ENCODE results near the gene C6orf62.
"Not testable (repeated sequence)": the region's sequence is repeated elsewhere in the genome, so short reads cannot be mapped to it uniquely, and the experiment has no call there.

C6orf62 gene

GRCh38 chr6:24742216-24742738 lies 23.3 kb upstream of the C6orf62 start:
- DNase-seq (ENCODE audit: low spot score), result no peak

- no peak for DNase-seq (ENCODE audit: low spot score)
Observed at GRCh38 chr6:24740861-24741260, 21.9 kb upstream of the C6orf62 start.

- DNase-seq (ENCODE audit: low spot score), result no peak
Observed at GRCh38 chr6:24738741-24739140, 19.8 kb upstream of the C6orf62 start.

GRCh38 chr6:24734710-24735109 lies 15.8 kb upstream of the C6orf62 start:
- DNase-seq (ENCODE audit: low spot score), result not testable (repeated sequence)

GRCh38 chr6:24734166-24734565 lies 15.2 kb upstream of the C6orf62 start:
- no peak for DNase-seq (ENCODE audit: low spot score)

- DNase-seq (ENCODE audit: low spot score), result not testable (repeated sequence)
Observed at GRCh38 chr6:24731456-24732134, 12.6 kb upstream of the C6orf62 start.

GRCh38 chr6:24730653-24731052 lies 11.7 kb upstream of the C6orf62 start:
- not testable (repeated sequence) for DNase-seq (ENCODE audit: low spot score)

- no peak for DNase-seq (ENCODE audit: low spot score)
Observed at GRCh38 chr6:24723270-24723669, 4.3 kb upstream of the C6orf62 start.

GRCh38 chr6:24721461-24722215 lies 2.7 kb upstream of the C6orf62 start:
- DNase-seq (ENCODE audit: low spot score), result no peak

GRCh38 chr6:24720604-24721460 lies 1.9 kb upstream of the C6orf62 start:
- peak; percentile 100 for DNase-seq (ENCODE audit: low spot score)

- DNase-seq (ENCODE audit: low spot score), result peak; percentile 72
Observed at GRCh38 chr6:24720131-24720603, 1.2 kb upstream of the C6orf62 start.

GRCh38 chr6:24718449-24719124 lies 367 bp downstream of the C6orf62 start:
- no peak for DNase-seq (ENCODE audit: low spot score)

- DNase-seq (ENCODE audit: low spot score), result not testable (repeated sequence)
Observed at GRCh38 chr6:24716602-24717148, 2.3 kb downstream of the C6orf62 start.

- DNase-seq (ENCODE audit: low spot score), result no peak
Observed at GRCh38 chr6:24710519-24711303, 8.2 kb downstream of the C6orf62 start.

- no peak for DNase-seq (ENCODE audit: low spot score)
Observed at GRCh38 chr6:24709014-24709711, 9.8 kb downstream of the C6orf62 start.

GRCh38 chr6:24708612-24709011 lies 10.3 kb downstream of the C6orf62 start:
- DNase-seq (ENCODE audit: low spot score), result no peak

GRCh38 chr6:24704468-24704867 lies 14.5 kb downstream of the C6orf62 start:
- no peak for DNase-seq (ENCODE audit: low spot score)

- DNase-seq (ENCODE audit: low spot score), result no peak
Observed at GRCh38 chr6:24702720-24703282, 16.2 kb downstream of the C6orf62 start.

- no peak for DNase-seq (ENCODE audit: low spot score)
Observed at GRCh38 chr6:24699521-24700359, 19.2 kb downstream of the C6orf62 start.

All from NAMALWA (cell line).